HG03439 (cell line): ENCODE data around the gene FAM174B.
"Not testable (repeated sequence)": the region's sequence is repeated elsewhere in the genome, so short reads cannot be mapped to it uniquely, and the experiment has no call there.

Experiments used
- ATAC-seq: cut with Tn5 transposase; IDR thresholded peaks from one replicate; pipeline ENCODE4 v1.9.1; 2021; ENCODE audit warnings: mild to moderate bottlenecking, moderate library complexity; ENCODE audit not compliant: unreplicated experiment

Gene FAM174B

DNA sequence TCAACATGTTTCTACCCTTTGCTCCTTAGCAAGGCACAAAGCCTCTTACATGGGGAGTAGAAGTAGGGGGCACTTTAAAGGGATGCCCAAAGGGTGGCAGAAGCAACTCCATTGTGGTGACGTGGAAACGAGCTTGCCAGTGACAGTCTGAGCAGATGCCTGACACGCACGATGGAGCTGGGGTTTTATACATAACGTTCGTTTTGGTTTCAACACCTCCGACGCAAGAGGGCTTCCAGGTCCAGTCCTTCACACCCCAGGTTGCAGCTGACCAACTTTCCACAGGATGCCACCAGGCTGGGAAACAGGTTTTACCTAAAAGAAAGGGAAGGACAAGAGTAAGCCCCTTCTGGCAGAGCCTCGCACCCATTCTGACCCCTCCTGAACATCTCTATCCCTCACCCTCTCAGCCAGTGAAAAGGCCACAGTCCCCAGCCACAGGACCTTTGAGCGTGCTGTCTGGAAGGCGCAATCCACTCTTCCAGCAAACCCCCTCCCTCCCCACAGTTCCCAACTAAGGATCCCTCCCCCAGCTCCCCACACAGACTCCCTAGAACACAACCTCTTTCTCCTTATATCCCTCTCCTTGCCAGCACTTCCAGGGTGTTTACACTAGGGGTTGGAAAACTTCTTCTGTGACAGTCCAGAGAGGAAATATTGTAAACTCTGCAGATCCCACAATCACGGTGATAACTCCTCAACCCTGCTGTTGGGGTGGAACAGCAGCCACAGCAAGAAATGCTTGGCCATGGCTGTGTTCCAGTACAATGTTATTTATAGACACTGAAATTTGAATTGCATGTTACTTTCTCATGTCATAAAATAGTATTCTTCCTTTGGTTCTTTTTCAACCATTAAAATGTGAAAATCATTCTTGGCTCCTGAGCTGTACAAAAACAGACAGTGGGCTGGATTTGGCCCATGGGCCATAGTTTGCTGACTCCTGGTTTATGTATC is 36.2 kb downstream of the FAM174B start:
- no peak for ATAC-seq

DNA sequence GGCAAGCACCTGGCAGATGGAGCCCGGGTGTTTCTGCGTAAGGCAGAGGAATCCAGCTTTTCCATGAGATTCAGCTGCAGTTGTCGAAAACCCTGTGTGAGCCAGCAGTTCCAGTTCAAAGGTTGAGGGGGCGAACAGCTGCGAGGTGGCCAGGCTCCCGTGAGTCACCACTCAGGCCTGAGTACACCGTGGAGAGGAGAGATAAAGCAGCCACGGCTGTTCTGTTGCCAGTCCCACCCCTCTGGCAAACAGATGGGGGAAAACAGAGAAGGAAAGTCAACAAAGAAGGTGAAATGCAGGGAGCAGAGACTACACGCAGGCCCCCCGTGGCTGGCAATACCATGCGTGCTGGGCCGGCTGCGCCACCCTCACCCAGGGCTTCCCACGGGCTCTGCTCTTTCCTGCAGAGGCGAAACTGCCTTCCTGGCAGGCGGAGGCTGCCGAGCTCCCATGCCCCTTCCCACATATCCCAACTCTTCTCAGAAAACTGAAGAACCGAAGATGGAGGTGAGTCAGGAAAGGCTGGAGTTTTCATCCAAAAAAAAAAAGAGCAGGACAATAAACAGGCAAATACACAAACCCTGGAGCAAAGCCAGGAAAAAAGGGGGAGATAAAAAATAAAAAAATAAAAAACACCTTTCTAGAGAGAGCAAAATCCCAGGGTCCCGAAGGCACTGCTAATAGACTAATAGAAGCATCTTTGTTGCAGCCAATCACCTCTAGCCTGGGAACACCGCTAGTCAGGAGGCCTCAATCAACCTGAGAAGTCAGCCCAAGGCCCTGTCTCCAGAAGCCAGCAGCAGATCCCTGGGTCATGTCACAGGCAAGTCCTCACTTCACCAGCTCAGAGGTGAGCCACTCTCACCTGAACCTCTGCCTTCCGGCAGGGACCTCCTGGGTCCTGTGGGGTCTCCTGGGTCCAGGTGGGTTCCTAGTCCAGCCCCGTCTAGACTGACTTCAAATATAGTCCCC is 37.7 kb downstream of the FAM174B start:
- ATAC-seq: no peak

DNA sequence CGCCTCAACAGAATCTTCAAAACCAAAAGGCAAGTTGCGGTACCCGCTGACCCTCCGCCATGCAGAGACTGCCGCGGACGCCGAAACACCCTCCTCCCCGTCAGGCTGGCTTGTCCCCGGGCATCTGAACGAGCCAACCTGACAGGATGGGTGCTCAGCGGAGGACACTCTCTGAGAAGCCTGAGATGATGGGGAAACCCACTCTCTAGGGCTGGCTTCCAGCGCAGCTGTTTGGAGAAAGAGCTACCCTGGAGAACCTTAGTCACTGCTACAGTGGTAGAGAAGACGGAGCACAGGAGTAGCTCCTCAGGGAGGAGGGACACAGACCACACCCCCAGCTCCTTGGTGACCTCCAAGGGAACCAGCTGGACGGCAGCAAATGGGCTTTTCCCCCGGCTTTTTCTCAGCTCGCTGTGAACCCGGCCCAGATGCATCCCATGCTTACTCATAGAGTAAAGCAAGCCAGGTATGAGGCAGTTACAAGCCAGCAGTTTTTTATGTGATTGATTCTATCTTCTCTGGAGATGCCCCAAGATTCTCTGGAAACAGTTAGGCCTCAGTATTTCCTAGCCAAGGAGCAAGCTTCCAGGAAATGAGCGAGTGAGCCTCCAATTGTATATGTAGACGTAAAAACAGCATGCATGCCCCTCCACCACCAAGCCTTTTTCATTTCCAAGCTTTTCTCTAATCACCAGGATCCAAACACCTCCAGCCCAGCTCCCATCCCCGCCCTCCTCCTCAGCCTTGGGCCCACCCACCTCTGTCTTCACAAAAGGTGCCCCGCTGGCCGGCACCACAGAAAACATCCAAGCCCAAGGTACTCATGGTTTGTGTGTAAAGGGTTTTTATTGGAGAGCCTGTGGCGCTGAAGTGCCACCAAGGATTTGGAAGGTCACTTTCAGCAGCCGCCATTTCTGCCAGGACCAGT is 38.7 kb downstream of the FAM174B start:
- ATAC-seq: no peak

DNA sequence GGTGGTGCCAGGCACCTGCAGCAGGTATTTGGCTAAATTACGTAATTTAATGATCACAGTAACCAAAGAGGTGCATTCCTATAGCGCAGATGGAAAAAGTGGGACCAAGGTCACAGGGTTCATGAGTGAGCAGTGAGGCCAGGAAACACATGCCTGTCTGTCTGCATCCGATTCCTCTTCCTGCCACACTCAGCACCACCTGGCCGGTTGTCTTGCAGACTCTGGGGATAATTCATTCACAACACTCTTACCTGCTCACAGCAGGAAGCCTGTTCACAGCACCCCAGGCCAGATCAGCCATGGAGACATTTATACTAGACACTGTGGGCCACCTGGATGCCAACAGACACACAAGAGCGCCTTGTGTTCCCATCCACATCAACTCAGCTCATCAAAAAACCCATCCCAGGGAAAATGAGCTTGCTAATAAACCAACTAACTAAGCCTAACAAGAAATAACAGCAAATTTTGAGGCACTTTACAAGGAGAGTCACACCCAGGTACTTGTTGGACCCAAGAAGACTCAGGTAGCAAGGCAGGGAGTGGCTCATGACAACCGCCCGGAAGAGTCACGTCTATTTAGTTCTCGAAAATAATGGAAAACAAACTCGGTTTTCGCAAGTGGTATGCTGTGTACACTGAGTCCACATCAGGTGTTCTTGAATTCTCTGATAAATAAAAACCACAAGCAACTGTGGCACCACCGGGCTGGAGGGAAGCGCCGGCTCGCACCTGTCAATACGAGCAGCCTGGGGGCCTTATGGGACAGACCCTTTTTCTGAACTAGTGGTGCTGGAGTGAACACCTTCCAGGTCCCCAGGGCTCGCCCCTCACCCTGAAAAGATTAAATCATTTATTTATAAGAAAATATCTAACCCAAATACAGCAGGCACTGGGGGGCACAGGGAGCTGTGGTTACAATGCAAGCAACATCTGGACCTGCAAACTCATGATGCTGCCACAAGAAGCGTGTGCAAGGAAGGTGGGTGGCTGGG is 40.5 kb downstream of the FAM174B start:
- ATAC-seq: no peak

DNA sequence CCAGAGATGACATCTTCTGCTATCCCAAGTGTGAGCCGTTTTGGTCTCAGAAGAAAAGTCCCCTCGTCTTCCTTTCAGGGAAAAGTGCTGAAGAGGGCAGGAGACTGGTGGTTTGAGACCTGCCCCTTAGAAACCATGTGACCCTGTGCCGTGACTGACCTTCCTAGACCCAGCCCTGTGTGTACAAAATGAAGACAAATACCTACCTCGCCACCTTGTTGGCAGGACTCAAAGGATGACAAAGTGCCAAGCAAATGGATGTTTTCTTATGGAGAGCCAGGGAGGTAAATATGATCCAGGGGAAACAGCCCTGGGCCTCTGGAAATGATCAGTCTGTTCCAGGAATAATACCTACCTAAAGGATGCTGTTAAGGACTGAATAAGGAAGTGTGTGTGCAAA is 41.3 kb downstream of the FAM174B start:
- no peak for ATAC-seq

DNA sequence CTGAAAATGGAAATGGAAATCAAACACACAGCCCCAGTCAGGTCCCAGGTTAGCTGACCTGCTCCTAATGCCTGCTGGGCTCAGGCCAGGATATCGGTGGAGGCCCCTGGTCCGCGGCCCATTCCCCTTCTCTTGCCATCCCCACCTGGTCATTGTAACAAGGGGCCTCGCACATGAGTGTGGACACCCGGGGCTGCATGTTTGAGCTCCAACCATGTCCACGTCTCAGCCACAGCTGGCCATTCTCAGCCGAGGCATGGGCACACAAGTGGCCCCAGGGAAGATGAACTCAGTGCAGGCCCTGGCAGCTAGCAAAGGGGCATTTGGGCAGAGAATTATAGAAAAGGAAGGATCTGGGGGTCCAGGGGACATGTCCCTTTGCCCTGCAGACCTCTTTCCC is 41.7 kb downstream of the FAM174B start:
- no peak for ATAC-seq

DNA sequence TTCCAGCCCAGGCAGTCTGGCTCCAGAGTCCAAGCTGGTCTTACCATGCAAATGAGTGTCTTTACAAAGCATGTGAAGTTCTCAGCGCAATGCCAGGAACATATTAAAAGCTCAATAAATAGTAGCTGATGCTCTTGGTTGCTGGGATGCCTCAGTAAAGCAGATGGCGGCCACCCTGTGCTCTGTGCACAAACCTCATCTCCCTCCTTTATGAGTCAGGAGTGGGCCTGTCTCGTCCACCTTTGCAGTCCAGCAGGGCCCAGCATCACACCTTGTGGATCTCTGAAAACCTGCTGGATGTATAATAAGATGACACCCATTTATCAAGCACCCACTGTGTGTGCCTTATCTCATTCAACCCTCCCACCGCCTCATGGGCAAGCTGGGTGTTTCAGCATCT is 42.7 kb downstream of the FAM174B start:
- ATAC-seq: no peak

DNA sequence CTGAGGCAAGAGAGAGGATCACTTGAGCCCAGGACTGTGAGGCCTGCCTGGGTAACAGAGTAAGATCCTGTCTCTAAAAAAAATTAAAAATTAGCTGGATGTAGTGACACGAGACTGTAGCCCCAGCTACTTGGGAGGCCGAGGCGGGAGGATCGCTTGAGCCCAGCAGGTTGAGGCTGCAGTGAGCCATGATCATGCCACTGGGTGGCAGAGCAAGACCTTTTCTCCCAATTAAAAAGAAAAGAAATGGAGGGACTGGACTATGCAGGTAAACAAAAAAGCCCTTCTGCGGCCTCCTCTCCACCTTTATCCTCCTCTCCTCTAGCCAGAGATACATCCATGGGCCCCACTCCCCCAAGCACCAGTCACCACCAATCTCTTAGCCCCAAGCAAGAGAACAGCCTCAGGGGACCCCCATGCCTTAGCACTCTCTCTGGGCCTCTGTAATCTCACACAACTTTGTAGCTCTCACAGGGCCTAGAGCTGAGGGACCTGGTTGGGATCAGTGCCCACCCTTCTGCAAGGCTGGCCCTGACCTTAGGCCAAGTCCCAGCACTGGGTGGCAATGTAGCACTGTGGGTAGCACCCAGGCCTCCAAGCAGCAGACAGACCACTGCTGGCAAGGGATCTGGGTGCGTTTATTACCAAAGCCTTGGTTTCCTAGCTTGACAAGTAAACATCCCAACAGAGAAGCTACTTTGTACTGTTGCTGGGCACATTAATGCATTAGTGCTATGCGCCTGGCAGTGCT is 43.4 kb downstream of the FAM174B start:
- no peak for ATAC-seq

DNA sequence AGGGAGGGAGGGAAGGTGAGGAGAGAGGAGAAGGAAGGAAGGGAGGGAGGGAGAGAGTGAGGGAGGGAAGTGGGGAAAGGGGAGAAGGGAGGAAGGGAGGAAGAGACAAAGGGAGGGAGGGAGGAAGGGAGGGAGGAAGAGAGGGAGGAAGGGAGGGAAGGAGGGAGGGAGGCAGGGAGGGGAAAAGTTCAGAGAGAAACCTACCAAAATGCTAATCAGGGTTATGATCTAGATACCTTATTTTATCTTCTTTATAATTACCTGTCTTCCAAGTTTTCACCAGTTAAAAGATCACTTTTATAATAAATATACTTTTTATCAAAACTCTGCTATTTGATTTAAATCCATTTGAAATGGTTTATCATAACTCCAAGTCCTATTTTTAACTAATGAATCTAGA is 44.4 kb downstream of the FAM174B start:
- ATAC-seq: no peak

DNA sequence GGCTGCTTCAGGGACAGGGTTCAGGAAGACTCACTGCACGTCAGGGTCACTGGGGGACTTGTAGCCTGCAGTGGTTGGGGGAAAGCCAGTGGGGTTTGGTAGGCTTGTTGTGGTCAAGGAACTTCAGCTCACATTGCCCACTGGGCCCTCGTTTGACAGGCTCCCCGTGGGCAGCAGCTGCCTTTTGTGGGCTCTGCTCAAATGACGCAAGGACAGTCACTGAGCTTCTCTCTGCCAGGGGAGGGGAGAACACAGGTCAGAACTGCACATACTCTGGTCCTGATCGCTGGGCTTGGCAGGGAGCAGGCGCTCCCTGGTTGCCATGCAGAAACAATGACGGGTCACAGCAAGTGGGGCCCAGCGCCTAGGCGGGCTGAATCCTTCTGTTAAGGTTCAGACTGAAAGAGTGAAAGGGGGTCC is 45.5 kb downstream of the FAM174B start:
- no peak for ATAC-seq

DNA sequence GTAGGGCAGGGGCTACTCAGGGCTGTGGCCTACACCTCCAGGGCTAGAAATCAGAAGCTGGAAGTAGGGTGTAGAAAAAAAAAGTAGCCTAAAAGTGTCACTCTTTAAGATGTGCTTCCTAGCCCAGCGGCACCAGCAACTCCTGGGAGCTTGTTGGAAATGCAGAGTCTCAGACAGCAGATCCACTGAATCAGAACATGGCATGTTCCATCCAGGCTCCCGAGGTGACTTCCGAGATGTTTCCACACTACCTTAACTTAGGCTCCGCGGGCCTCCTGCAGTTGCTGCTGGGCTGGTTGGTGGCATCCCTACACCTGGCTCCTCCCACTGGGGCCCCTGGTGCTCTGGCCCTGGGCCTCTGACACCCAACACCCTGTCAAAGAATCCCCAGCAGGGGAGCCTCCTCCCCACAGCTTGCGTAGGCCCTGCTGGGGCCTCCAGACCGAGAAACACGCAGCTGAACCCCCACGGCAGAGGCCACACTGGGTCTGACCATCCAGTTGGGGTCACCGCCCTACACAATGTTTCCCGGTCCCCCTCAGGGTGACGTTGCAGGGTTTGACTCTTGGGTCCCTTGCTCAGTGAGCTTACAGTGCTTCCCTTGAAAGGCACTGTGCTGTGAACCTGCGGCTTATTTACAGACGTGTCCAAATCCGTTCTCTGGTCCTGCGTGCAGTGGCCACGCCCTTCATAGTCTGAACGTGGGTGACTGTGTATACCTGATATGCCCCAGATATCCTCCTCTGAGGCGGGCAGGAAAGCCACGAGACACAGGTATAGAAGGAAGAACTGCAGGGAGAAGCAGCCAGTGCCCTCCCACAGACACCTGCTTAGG is 46.5 kb downstream of the FAM174B start:
- no peak for ATAC-seq

DNA sequence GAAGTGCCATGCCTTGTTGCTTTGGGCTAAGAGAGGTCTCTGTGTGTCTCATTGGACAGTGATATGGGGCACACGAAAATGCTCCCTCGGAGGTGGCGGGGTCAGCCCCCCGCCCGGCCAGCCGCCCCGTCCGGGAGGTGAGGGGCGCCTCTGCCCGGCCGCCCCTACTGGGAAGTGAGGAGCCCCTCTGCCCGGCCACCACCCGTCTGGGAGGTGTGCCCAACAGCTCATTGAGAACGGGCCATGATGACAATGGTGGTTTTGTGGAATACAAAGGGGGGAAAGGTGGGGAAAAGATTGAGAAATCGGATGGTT is 48.8 kb downstream of the FAM174B start:
- not testable (repeated sequence) for ATAC-seq

DNA sequence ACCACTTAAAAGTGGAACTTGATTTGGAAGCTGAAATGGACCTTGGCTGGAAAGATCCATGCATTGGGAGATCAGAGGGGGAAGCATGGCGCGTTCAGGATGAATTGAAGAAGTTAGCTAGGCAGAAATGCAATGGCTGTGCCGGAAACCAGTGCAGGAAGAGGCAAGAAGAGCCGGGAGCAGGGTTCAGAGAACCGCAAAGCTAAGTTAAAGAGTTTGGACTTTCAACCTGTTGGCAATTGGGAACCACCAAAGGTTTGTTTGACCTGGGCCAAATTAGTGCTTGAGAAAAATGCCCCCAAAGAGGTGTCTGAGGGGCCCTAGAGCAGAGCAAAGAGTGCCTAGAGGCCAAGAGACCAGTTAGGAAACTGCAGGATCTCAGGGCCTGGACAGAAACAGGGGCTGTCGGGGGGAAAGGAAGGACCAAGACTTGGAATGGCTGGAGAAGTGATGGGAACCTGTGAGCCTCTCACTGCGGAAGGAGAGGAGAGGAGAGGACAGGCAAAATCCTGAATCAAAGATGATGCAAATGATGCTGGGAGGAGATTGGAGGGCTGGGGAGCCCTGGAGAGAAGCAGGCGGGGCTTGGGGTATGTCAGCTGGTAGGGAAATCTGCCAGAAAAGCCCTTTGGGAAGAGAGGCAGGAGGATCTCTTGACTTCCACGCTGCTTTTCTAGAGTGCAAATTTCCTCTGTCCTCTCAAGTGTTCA is 49.3 kb downstream of the FAM174B start:
- no peak for ATAC-seq

DNA sequence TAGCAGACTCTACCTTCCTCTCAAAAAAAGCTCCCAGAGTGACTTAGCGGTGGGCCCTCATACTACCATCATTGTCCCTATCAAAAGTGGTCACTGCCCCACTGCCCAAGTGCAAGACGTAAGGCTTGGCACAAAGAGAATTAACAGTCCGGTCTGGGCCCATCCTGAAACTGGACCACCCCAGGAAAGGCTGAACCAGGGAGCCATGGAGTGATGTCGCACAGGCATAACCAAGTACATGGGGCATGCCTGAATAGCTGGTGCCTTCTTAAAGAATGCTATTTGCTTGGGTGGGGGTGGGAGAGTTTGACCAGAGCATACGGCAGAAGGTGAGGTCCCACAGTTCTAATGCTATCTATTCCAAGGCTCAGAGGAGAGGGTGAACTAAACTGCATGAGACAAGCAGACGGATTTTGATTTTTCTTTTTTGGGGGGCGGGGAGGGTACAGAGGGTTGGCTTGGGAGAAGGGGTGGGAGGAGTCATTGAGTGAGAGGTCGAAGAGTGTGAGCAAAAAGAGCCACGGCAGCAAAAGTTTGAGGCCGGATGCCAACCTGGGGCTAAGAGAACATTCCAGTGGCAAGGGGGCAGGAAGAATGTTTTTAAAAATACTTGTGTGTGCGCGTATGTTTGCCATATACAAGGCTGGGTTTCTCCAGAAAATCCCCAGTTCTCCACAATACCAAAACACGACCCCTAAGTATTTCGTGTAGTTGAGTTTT is 50.2 kb downstream of the FAM174B start:
- ATAC-seq: no peak

DNA sequence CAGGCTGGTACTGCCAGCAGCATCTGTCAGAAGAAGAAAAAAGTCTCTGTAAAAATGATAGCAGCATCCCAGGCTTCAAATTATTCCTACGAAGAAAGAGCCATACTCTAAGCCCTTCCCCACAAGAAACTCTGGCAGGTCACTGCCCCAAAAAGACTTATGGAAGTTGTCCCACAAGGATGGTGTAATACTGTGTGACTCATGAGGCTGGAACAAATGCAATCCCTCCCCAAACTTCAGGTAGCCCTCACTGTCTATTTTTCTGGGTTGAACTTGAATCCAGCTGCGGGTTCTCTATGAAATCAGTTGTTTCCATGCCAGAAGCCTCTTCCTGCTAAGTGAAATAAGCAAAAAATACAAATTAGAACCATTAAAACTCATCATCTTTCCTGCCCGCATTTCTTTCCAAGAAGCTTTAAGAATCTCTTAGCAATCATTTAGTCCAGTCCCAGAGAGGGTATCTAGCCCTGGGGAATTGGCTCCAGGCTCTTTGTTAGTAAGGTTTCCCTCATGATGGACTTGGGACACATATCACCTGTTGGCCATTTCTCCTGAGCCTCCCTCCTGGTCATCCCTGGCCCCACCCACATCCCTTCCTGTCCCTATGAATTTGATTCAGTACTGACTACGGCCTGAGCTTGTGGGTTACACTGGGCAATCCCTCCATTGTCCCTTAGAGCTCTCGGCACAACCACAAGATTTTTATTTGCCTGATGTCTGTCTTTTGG is 51.7 kb downstream of the FAM174B start:
- ATAC-seq: no peak

DNA sequence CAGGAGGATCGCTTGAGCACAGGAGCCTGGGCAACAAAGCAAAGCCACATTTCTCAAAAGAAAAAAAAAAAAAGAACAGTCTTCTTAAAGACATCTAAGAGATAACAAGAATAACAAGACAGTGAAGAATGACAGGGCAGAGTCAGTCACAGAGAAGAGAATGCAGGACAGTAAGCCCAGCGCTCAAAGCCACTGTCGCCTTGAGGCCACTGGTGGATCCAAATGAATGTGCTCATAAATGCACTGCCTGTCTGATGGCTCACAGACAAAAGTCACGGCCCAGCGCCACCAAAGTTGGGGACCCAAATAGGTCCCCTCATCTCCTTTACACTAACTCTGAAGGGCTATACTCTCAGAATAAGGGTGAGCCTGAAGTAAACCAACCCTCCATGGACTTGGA is 52.3 kb downstream of the FAM174B start:
- no peak for ATAC-seq
